ENCODE results near the gene DLG5. TPM values are rescaled to one million over a fixed set of nuclear protein-coding genes. Genes with fewer than 3 reads are reported as not detected.

The DLG5 gene
- total and polyA plus RNA-seq, 8 donors = 11.3 to 19.4 (median 13.5) TPM

DNA sequence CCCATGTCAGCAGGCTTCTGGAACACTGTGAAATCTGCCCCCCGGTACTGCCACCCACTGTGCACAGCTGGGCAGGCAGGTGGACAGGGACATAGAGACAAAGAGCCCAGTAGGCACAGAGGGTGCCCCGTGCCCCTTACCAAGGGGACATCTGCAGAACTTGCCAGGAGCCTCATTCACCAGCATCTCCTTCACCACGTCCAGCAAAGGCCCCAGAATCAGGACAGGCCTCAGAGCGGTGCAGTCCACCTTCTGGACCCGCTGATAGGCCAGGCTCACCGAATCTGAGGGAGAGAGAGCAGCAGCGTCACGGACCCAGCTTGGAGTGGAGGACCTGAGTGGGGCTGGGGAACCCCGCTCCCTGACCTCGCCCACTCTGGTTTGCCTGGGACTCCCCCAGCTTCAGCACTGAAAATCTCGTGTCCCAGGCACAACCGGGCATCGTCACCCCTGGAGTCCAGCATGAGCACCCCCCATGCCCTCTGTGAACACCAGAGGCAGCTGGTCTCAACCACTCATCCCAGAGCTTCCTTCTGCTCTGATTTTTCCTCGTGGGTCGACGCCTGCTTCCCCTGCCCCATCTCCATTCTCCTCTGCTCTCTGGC lies 130.1 kb downstream of the DLG5 start:
- ATAC-seq = no peak
- Histone ChIP-seq H3K4me3 (no peak overlapping the region), H3K9me3 (no peaks in the 10 kb centered on the region), H3K4me1 (no peaks in the 10 kb centered on the region), H3K27ac (no peak overlapping the region), H3K27me3 (no peaks in the 10 kb centered on the region), H3K36me3 (peaks cover 0 to 48% (median 3%) of the 10 kb centered on the region in 3 donors)
- no peak for DNase-seq
- WGBS, 2 donors = 91 to 96% methylated on average over 14 to 16 of the region's 16 CpGs
- TF ChIP-seq, protein P1, sequence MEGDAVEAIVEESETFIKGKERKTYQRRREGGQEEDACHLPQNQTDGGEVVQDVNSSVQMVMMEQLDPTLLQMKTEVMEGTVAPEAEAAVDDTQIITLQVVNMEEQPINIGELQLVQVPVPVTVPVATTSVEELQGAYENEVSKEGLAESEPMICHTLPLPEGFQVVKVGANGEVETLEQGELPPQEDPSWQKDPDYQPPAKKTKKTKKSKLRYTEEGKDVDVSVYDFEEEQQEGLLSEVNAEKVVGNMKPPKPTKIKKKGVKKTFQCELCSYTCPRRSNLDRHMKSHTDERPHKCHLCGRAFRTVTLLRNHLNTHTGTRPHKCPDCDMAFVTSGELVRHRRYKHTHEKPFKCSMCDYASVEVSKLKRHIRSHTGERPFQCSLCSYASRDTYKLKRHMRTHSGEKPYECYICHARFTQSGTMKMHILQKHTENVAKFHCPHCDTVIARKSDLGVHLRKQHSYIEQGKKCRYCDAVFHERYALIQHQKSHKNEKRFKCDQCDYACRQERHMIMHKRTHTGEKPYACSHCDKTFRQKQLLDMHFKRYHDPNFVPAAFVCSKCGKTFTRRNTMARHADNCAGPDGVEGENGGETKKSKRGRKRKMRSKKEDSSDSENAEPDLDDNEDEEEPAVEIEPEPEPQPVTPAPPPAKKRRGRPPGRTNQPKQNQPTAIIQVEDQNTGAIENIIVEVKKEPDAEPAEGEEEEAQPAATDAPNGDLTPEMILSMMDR (IDR thresholded peaks at IDR 0.05) = no peak
- no peak for FAIRE-seq
- intact Hi-C loops (cut with DNase I) = no loop called here

- TF ChIP-seq, protein P1 (IDR thresholded peaks at IDR 0.05) = no peak
- FAIRE-seq = no peak
These were observed 131.0 kb downstream of the DLG5 start for GRCh38 chr10:77795426-77796055.

DNA sequence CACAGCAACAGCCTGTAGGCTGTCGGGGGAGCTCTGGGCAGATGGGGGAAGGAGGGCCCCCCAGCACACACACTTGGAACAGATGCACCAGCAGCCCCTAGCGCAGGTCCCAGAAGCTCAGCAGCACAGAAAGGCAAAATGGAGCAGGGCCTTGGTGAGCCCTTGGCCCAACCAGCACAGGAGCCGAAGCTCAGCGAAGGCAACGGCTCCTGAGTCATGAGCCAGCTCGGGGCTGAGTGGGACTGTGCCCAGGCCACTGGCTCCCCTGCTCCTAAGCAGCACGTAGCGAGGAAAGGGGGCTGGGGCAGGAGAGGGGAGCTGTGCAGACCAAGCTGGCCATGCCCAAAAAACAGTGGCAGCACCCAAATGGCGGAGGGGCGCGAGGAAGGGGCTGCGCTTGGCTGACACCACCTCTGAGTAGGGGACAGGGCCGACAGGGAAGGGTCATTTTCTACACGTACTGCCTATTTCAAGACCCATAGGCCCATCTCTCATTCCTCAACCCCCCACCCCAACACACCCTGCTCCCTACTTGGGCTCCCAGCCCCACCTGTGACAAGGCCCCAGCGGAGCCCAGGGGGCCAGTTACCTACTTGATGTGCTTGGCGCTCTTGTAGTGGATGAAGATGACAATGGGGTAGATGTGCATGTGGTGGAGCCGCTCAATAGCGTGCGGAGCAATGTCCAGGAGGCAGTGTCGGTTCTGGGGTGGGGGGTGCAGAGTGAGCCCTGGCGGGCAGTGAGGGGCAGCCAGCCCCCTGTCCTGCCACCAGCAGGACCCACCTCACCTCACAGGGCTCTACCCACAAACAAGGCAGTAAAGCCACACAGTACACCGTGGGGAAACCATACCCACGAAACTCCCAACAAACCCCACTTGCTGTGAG lies 132.1 kb downstream of the DLG5 start:
- TF ChIP-seq, protein P1 (IDR thresholded peaks at IDR 0.05) = no peak
- WGBS, 2 donors = 95 to 96% methylated on average over 15 to 23 of the region's 23 CpGs
- no peak for ATAC-seq
- Histone ChIP-seq H3K4me1 (no peaks in the 10 kb centered on the region), H3K27ac (no peak overlapping the region), H3K27me3 (no peaks in the 10 kb centered on the region), H3K4me3 (no peak overlapping the region), H3K9me3 (no peaks in the 10 kb centered on the region), H3K36me3 (peaks cover 0 to 42% (median 3%) of the 10 kb centered on the region in 3 donors)
- FAIRE-seq = no peak
- DNase-seq = no peak
- intact Hi-C loops (cut with DNase I) = no loop called here

More at GRCh38 chr10:77795426-77796055, 131.0 kb downstream of the DLG5 start:
- Histone ChIP-seq H3K27me3 (no peaks in the 10 kb centered on the region), H3K27ac (no peak overlapping the region), H3K4me1 (no peaks in the 10 kb centered on the region), H3K4me3 (no peak overlapping the region), H3K36me3 (peaks cover 0 to 48% (median 3%) of the 10 kb centered on the region in 3 donors), H3K9me3 (no peaks in the 10 kb centered on the region)
- ATAC-seq (no peak), DNase-seq (no peak)
- intact Hi-C loops (cut with DNase I) = no loop called here
- WGBS, 2 donors = 93 to 97% methylated on average over 20 of the region's 20 CpGs

DNA sequence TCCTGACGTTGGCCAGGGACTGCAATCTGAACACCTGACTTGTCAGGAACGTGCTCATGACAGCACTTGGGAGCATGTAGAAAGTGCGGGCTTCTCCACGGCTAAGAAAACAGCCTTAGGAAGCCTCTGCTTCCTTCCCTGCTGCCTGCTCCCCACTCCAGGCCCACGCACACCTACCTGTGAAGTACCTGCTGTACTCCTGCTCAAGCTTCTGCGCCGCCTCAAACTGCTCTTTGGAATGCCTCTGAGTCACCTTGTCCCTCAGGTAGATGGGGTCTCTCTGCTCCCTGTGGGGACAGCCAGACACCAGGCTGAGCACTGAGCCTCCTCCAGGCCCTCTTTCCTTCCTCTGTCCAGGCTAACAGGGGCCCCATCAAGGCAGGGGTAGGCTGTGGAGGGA lies 132.7 kb downstream of the DLG5 start:
- Histone ChIP-seq H3K36me3 (peaks cover 0 to 37% (median 3%) of the 10 kb centered on the region in 3 donors), H3K4me3 (no peak overlapping the region), H3K9me3 (no peaks in the 10 kb centered on the region), H3K4me1 (no peaks in the 10 kb centered on the region), H3K27me3 (no peaks in the 10 kb centered on the region), H3K27ac (no peak overlapping the region)
- intact Hi-C loops (cut with DNase I) = no loop called here
- DNase-seq (no peak), ATAC-seq (no peak), FAIRE-seq (no peak)
- TF ChIP-seq, protein P1 (IDR thresholded peaks at IDR 0.05) = no peak
- WGBS, 2 donors = 84 to 92% methylated on average over 7 of the region's 7 CpGs

Data from pancreas (tissue), 10 donors.